Measurements from ENCODE around the gene PLXNA2. TPM values are rescaled to one million over a fixed set of nuclear protein-coding genes. Genes with fewer than 3 reads are reported as not detected.

PLXNA2 gene
- total RNA-seq, 1 donor from 2014 or later, result 17.7 TPM

- Histone ChIP-seq H3K27me3 (ENCODE audit: insufficient read depth, low read length) (no peaks in the 10 kb centered on the region), H4K20me1 (ENCODE audit: insufficient read depth, low read length) (no peaks in the 10 kb centered on the region), H3K9me3 (ENCODE audit: insufficient read depth, low read depth, low read length) (no peaks in the 10 kb centered on the region), H3K27ac (ENCODE audit: low read depth, low read length) (no peak overlapping the region), H2AFZ (ENCODE audit: low read depth, low read length) (no peak overlapping the region), H3K9ac (ENCODE audit: low read length) (no peak overlapping the region), H3K79me2 (ENCODE audit: insufficient read depth, low read length) (no peaks in the 10 kb centered on the region), H3K4me1 (ENCODE audit: insufficient read depth, low read length) (peaks cover 4% of the 10 kb centered on the region), H3K4me2 (ENCODE audit: low read length) (peak overlapping the region; percentile 21), H3K4me3 (ENCODE audit: insufficient read depth, low read depth, low read length) (no peak overlapping the region), H3K36me3 (ENCODE audit: insufficient read depth, low read length) (peaks cover 3% of the 10 kb centered on the region)
- Mint-ChIP-seq H3K27ac (ENCODE audit: unreplicated experiment) (no peak overlapping the region), H3K4me1 (ENCODE audit: low read depth, unreplicated experiment) (peaks cover under 1% of the 10 kb centered on the region), H3K9me3 (ENCODE audit: unreplicated experiment) (peaks cover 3% of the 10 kb centered on the region), H3K27me3 (ENCODE audit: low read depth, unreplicated experiment) (peaks cover 9% of the 10 kb centered on the region), H3K4me3 (ENCODE audit: unreplicated experiment) (no peak overlapping the region), H3K36me3 (ENCODE audit: low read depth, unreplicated experiment) (peaks cover 2% of the 10 kb centered on the region)
- FAIRE-seq (no peak), DNase-seq (ENCODE audit: low read depth) (peak; percentile 75)
- TF ChIP-seq EZH2 (IDR thresholded peaks at IDR 0.05; ENCODE audit: insufficient read depth, low read length), result no peak
- TF ChIP-seq, protein P1, sequence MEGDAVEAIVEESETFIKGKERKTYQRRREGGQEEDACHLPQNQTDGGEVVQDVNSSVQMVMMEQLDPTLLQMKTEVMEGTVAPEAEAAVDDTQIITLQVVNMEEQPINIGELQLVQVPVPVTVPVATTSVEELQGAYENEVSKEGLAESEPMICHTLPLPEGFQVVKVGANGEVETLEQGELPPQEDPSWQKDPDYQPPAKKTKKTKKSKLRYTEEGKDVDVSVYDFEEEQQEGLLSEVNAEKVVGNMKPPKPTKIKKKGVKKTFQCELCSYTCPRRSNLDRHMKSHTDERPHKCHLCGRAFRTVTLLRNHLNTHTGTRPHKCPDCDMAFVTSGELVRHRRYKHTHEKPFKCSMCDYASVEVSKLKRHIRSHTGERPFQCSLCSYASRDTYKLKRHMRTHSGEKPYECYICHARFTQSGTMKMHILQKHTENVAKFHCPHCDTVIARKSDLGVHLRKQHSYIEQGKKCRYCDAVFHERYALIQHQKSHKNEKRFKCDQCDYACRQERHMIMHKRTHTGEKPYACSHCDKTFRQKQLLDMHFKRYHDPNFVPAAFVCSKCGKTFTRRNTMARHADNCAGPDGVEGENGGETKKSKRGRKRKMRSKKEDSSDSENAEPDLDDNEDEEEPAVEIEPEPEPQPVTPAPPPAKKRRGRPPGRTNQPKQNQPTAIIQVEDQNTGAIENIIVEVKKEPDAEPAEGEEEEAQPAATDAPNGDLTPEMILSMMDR (IDR thresholded peaks at IDR 0.05; ENCODE audit: insufficient read depth, low read depth, low read length), result no peak
Observed at GRCh38 chr1:208071435-208072031, 172.7 kb downstream of the PLXNA2 start.

DNA sequence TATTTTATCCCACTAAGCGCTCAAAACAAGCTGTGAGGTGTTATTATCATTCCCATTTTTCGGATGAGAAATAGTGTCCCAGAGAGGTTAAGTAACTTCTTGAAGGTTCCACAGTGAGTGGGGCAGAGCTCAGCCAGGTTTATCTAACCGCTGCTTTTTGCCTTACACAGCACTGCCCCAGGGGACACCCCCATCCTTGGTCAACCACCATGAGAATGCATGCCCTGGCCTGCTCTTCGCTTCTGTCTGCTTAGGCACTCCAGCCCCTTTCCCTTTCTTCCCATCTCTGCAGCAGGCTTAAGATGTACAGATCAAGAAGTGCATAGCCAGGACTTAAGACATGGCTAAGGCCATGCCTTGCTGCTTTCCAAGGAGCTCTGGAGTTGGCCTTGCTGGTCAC lies 174.3 kb downstream of the PLXNA2 start:
- no peaks in the 10 kb centered on the region for H4K20me1 ChIP-seq (ENCODE audit: insufficient read depth, low read length)
- H3K9me3 Mint-ChIP-seq (ENCODE audit: unreplicated experiment), result peaks cover 3% of the 10 kb centered on the region
- H2AFZ ChIP-seq (ENCODE audit: low read depth, low read length), result no peak overlapping the region
- no peak overlapping the region for H3K4me3 Mint-ChIP-seq (ENCODE audit: unreplicated experiment)
- peaks cover 10% of the 10 kb centered on the region for H3K27me3 Mint-ChIP-seq (ENCODE audit: low read depth, unreplicated experiment)
- peaks cover 16% of the 10 kb centered on the region for H3K4me1 Mint-ChIP-seq (ENCODE audit: low read depth, unreplicated experiment)
- H3K4me3 ChIP-seq (ENCODE audit: insufficient read depth, low read depth, low read length), result no peak overlapping the region
- no peak overlapping the region for H3K4me2 ChIP-seq (ENCODE audit: low read length)
- peaks cover 4% of the 10 kb centered on the region for H3K4me1 ChIP-seq (ENCODE audit: insufficient read depth, low read length)
- TF ChIP-seq EZH2 (IDR thresholded peaks at IDR 0.05; ENCODE audit: insufficient read depth, low read length), result no peak
- TF ChIP-seq, protein P1 (IDR thresholded peaks at IDR 0.05; ENCODE audit: insufficient read depth, low read depth, low read length), result no peak
- H3K36me3 ChIP-seq (ENCODE audit: insufficient read depth, low read length), result peaks cover 3% of the 10 kb centered on the region
- no peaks in the 10 kb centered on the region for H3K27me3 ChIP-seq (ENCODE audit: insufficient read depth, low read length)
- no peak overlapping the region for H3K9ac ChIP-seq (ENCODE audit: low read length)
- H3K27ac ChIP-seq (ENCODE audit: low read depth, low read length), result no peak overlapping the region
- no peak for DNase-seq (ENCODE audit: low read depth)
- H3K36me3 Mint-ChIP-seq (ENCODE audit: low read depth, unreplicated experiment), result no peaks in the 10 kb centered on the region
- H3K27ac Mint-ChIP-seq (ENCODE audit: unreplicated experiment), result no peak overlapping the region
- no peak for FAIRE-seq
- no peaks in the 10 kb centered on the region for H3K79me2 ChIP-seq (ENCODE audit: insufficient read depth, low read length)
- no peaks in the 10 kb centered on the region for H3K9me3 ChIP-seq (ENCODE audit: insufficient read depth, low read depth, low read length)

DNA sequence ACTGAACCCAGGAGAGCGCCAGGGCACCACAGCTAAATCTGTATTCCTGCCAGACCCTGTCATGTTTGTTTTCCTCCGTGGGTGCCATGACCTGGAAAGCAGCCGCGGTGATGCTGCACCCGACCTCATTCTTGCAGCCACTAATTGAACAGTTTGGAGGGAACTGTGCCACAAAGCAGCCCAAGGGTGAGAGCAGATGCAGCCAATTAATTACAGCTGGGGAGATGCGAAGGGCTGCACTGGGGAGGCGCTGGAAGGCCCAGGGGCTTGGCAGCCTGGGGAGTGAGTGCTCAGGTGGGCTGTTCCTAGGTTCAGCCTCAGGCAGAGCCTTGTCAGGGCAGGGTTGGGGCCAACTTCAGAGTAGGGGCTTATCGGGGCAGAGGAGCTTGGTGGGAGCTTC lies 174.9 kb downstream of the PLXNA2 start:
- Histone ChIP-seq H2AFZ (ENCODE audit: low read depth, low read length) (no peak overlapping the region), H3K4me3 (ENCODE audit: insufficient read depth, low read depth, low read length) (no peak overlapping the region), H4K20me1 (ENCODE audit: insufficient read depth, low read length) (no peaks in the 10 kb centered on the region), H3K9ac (ENCODE audit: low read length) (no peak overlapping the region), H3K27ac (ENCODE audit: low read depth, low read length) (no peak overlapping the region), H3K9me3 (ENCODE audit: insufficient read depth, low read depth, low read length) (no peaks in the 10 kb centered on the region), H3K36me3 (ENCODE audit: insufficient read depth, low read length) (peaks cover 3% of the 10 kb centered on the region), H3K4me2 (ENCODE audit: low read length) (no peak overlapping the region), H3K79me2 (ENCODE audit: insufficient read depth, low read length) (no peaks in the 10 kb centered on the region), H3K4me1 (ENCODE audit: insufficient read depth, low read length) (peaks cover 4% of the 10 kb centered on the region), H3K27me3 (ENCODE audit: insufficient read depth, low read length) (no peaks in the 10 kb centered on the region)
- H3K27me3 Mint-ChIP-seq (ENCODE audit: low read depth, unreplicated experiment), result peaks cover 11% of the 10 kb centered on the region
- H3K27ac Mint-ChIP-seq (ENCODE audit: unreplicated experiment), result no peak overlapping the region
- FAIRE-seq (no peak), DNase-seq (ENCODE audit: low read depth) (no peak)
- H3K4me3 Mint-ChIP-seq (ENCODE audit: unreplicated experiment), result no peak overlapping the region
- TF ChIP-seq, protein P1 (IDR thresholded peaks at IDR 0.05; ENCODE audit: insufficient read depth, low read depth, low read length), result no peak
- H3K4me1 Mint-ChIP-seq (ENCODE audit: low read depth, unreplicated experiment), result peaks cover 17% of the 10 kb centered on the region
- peaks cover 3% of the 10 kb centered on the region for H3K9me3 Mint-ChIP-seq (ENCODE audit: unreplicated experiment)
- H3K36me3 Mint-ChIP-seq (ENCODE audit: low read depth, unreplicated experiment), result no peaks in the 10 kb centered on the region

Measured in astrocyte (in vitro differentiated cells and primary cell).